HEK293 (cell line): ENCODE data around the gene BCAR1.

ENCODE experiments used
- CTCF ChIA-PET: fragments of 350-600 bp; formaldehyde crosslinking; extraction: SDS; loops from one replicate; lab custom pipeline; 2021; ENCODE audit warnings: antibody characterized with exemption; lab: Yijun Ruan, JAX
- POLR2A ChIA-PET: fragments of 300-600 bp; formaldehyde crosslinking; extraction: SDS; loops from one replicate; lab custom pipeline; 2020; ENCODE audit warnings: antibody characterized with exemption, inconsistent platforms; lab: Yijun Ruan, JAX
- H3K27ac ChIP-seq: fragments of 200-500 bp; sonication (Bioruptor generic); 2 replicates; pipeline ENCODE4 v1.5.1; 2014; ENCODE audit warnings: low read depth, low read length, control low read depth, inconsistent platforms; ENCODE audit errors: extremely low read depth
- H3K36me3 ChIP-seq, 2 experiments: fragments of 200-500 bp in 1 of 2; sonication (Bioruptor generic) in 1 of 2; 1 replicate in 1 of 2; 2 replicates in 1 of 2; pipeline ENCODE4 v1.5.1; 2014 to 2017; ENCODE audit warnings: inconsistent platforms in 2 of 2, low read length in 2 of 2; ENCODE audit not compliant: control insufficient read depth in 2 of 2, insufficient read depth in 1 of 2
- H3K4me1 ChIP-seq: fragments of 200-500 bp; sonication (Bioruptor generic); 2 replicates; pipeline ENCODE4 v1.5.1; 2014; ENCODE audit warnings: mild to moderate bottlenecking, low read length, inconsistent platforms; ENCODE audit not compliant: control insufficient read depth, insufficient read depth
- H3K4me3 ChIP-seq: 2 replicates; pipeline ENCODE4 v1.5.1; 2011; ENCODE audit warnings: low read depth, mild to moderate bottlenecking, control low read depth, low read length, moderate library complexity
- H3K9me3 ChIP-seq: fragments of 200-500 bp; sonication (Bioruptor generic); 2 replicates; pipeline ENCODE4 v1.5.1; 2014; ENCODE audit warnings: low read depth, low read length, inconsistent platforms; ENCODE audit not compliant: control insufficient read depth, insufficient read depth
- GLIS1 ChIP-seq: fragments of 450-650 bp; formaldehyde crosslinking; IDR thresholded peaks from 2 replicates; pipeline ENCODE4 v1.5.1; 2016; ENCODE audit warnings: missing biosample characterization, missing genetic modification characterization
- GLIS2 ChIP-seq: fragments of 450-650 bp; formaldehyde crosslinking; IDR thresholded peaks from 2 replicates; pipeline ENCODE4 v1.5.1; 2016; ENCODE audit warnings: missing biosample characterization, missing genetic modification characterization
- REPIN1 ChIP-seq: fragments of 450-650 bp; formaldehyde crosslinking; IDR thresholded peaks from 2 replicates; pipeline ENCODE4 v1.5.1; 2017; ENCODE audit warnings: missing biosample characterization, missing genetic modification characterization, low read depth
- SCRT1 ChIP-seq: fragments of 450-650 bp; formaldehyde crosslinking; IDR thresholded peaks from 2 replicates; pipeline ENCODE4 v1.5.1; 2016; ENCODE audit warnings: missing biosample characterization, missing genetic modification characterization, borderline replicate concordance
- SCRT2 ChIP-seq: fragments of 450-650 bp; formaldehyde crosslinking; IDR thresholded peaks from 2 replicates; pipeline ENCODE4 v1.5.1; 2016; ENCODE audit warnings: missing biosample characterization, missing genetic modification characterization
- ZFP37 ChIP-seq: fragments of 450-650 bp; formaldehyde crosslinking; IDR thresholded peaks from 2 replicates; pipeline ENCODE4 v1.5.1; 2016; ENCODE audit warnings: missing biosample characterization, missing genetic modification characterization
- ZNF112 ChIP-seq: fragments of 450-650 bp; formaldehyde crosslinking; IDR thresholded peaks from 2 replicates; pipeline ENCODE4 v1.5.0; 2017; ENCODE audit warnings: missing biosample characterization, missing genetic modification characterization
- ZNF146 ChIP-seq: fragments of 450-650 bp; formaldehyde crosslinking; IDR thresholded peaks from 2 replicates; pipeline ENCODE4 v1.5.1; 2016; ENCODE audit warnings: missing biosample characterization, missing genetic modification characterization
- ZNF157 ChIP-seq: fragments of 450-650 bp; formaldehyde crosslinking; IDR thresholded peaks from 2 replicates; pipeline ENCODE4 v1.5.1; 2016; ENCODE audit warnings: missing biosample characterization, missing genetic modification characterization
- ZNF202 ChIP-seq: fragments of 450-650 bp; formaldehyde crosslinking; IDR thresholded peaks from 2 replicates; pipeline ENCODE4 v1.5.1; 2016; ENCODE audit warnings: missing biosample characterization, missing genetic modification characterization, borderline replicate concordance
- ZNF24 ChIP-seq: fragments of 450-650 bp; formaldehyde crosslinking; IDR thresholded peaks from 2 replicates; pipeline ENCODE4 v1.5.1; 2016; ENCODE audit warnings: missing biosample characterization, missing genetic modification characterization
- ZNF404 ChIP-seq: fragments of 450-650 bp; formaldehyde crosslinking; IDR thresholded peaks from 2 replicates; pipeline ENCODE4 v1.5.1; 2017; ENCODE audit warnings: missing biosample characterization, missing genetic modification characterization
- ZNF473 ChIP-seq: fragments of 450-650 bp; formaldehyde crosslinking; IDR thresholded peaks from 2 replicates; pipeline ENCODE4 v1.5.1; 2017; ENCODE audit warnings: missing biosample characterization, missing genetic modification characterization
- ZNF48 ChIP-seq: fragments of 450-650 bp; formaldehyde crosslinking; IDR thresholded peaks from 2 replicates; pipeline ENCODE4 v1.5.1; 2016; ENCODE audit warnings: missing biosample characterization, missing genetic modification characterization
- ZNF521 ChIP-seq: fragments of 450-650 bp; formaldehyde crosslinking; IDR thresholded peaks from 2 replicates; pipeline ENCODE4 v1.5.1; 2017; ENCODE audit warnings: missing biosample characterization, mild to moderate bottlenecking, missing genetic modification characterization
- ZNF560 ChIP-seq: fragments of 450-650 bp; formaldehyde crosslinking; IDR thresholded peaks from 2 replicates; pipeline ENCODE4 v1.5.1; 2017; ENCODE audit warnings: missing biosample characterization, missing genetic modification characterization, borderline replicate concordance
- ZNF561 ChIP-seq: fragments of 450-650 bp; IDR thresholded peaks from 2 replicates; pipeline ENCODE4 v1.5.1; 2018; ENCODE audit warnings: missing biosample characterization, missing genetic modification characterization, borderline replicate concordance
- ZNF585B ChIP-seq: fragments of 450-650 bp; formaldehyde crosslinking; IDR thresholded peaks from 2 replicates; pipeline ENCODE4 v1.5.1; 2016; ENCODE audit warnings: missing biosample characterization, missing genetic modification characterization
- ZNF707 ChIP-seq: fragments of 450-650 bp; formaldehyde crosslinking; IDR thresholded peaks from 2 replicates; pipeline ENCODE4 v1.5.1; 2016; ENCODE audit warnings: missing biosample characterization, missing genetic modification characterization
- ZNF843 ChIP-seq: fragments of 450-650 bp; formaldehyde crosslinking; IDR thresholded peaks from 2 replicates; pipeline ENCODE4 v1.5.1; 2016; ENCODE audit warnings: missing biosample characterization, missing genetic modification characterization
- TF ChIP-seq, protein P1 (sequence below): fragments of 450-650 bp; formaldehyde crosslinking; IDR thresholded peaks from 2 replicates; pipeline ENCODE4 v1.5.1; 2017; ENCODE audit warnings: missing biosample characterization, mild to moderate bottlenecking, missing genetic modification characterization, moderate library complexity
- TF ChIP-seq, protein P2 (sequence below): fragments of 450-650 bp; formaldehyde crosslinking; IDR thresholded peaks from 2 replicates; pipeline ENCODE4 v1.5.1; 2016; ENCODE audit warnings: missing biosample characterization, missing genetic modification characterization
- TF ChIP-seq, protein P3 (sequence below): fragments of 450-650 bp; formaldehyde crosslinking; conservative IDR thresholded peaks from 2 replicates; pipeline ENCODE4 v1.5.1; 2016; ENCODE audit warnings: low read depth, missing biosample characterization, missing genetic modification characterization

BCAR1 gene

DNA sequence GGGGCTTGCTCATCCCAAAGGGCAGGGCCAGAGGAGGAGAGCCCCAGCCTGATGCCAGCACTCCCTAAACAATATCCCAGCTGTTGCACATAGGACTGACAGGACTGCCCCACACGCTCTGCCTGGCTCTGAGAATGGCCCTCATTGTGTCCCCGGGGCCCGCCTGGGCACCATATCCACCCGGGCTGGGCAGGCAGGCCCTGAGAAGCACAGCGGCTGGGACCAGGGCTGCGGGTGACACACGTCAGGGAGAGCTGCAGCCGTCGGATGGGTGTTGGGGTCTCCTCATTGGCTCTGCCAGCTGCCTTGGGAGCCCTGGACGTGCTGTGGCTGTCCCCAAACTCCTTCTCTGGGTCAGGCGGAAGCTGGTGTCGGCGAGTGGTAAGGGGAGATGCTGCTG is 4.2 kb downstream of the BCAR1 start:
- H3K4me1 ChIP-seq, result peaks cover 6% of the 10 kb centered on the region
- H3K36me3 ChIP-seq, result peaks cover 0 to 24% of the 10 kb centered on the region in 2 experiments; a peak in 1 of 3 replicates

DNA sequence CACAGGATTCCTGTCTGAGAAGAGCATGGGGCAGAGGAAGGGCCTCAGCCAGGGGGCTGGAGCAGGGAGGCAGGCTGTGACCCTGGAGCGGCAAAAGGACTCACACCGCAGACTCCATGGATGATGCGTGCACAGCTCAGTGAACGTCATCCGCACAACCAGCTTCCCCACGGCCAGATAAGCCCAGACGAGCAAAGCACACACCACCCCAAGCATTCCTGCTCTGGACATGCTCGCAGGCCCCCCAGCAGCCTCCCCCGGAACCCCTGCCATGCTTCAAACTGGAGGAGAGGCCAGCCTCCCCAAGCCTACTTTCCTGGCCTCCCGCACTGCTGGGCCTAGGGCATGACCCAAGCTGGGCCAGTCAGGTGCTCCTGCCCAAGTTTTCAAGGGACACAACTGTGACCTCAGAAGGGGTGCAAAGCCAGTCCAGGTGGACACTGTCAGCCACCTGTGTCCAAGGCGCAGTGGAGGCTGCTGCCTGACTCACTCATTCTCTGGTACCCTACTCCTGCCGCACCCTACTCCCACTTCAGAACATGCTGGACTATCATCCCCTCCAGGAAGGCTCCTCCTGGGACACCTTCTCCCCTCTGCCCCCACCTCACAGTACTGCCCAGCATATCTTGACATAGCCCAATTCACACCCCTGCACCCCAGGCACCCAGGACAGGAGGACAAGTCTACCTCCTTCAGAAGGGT is 4.8 kb downstream of the BCAR1 start:
- H3K27ac ChIP-seq, result no peak overlapping the region

More for the DNA sequence above, 4.2 kb downstream of the BCAR1 start:
- ChIA-PET CTCF (interaction anchor here (0.6 to 2.4 kb wide), 3 partner anchors 29 to 155 kb away, joined by 3 to 6 read pairs (median 3); partner anchors contain the start of gene CTRB1), POLR2A (no interaction called here)
- no peaks in the 10 kb centered on the region for H3K9me3 ChIP-seq
- TF ChIP-seq ZNF24 (tag by site-specific recombination), result no peak
- TF ChIP-seq SCRT2, result no peak
- no peak for TF ChIP-seq ZNF112 (tag by site-specific recombination)
- no peak for TF ChIP-seq ZNF473 (tag by site-specific recombination)
- no peak for TF ChIP-seq ZNF48 (tag by site-specific recombination)
- no peak for TF ChIP-seq ZNF707 (tag by site-specific recombination)
- TF ChIP-seq, protein P1, sequence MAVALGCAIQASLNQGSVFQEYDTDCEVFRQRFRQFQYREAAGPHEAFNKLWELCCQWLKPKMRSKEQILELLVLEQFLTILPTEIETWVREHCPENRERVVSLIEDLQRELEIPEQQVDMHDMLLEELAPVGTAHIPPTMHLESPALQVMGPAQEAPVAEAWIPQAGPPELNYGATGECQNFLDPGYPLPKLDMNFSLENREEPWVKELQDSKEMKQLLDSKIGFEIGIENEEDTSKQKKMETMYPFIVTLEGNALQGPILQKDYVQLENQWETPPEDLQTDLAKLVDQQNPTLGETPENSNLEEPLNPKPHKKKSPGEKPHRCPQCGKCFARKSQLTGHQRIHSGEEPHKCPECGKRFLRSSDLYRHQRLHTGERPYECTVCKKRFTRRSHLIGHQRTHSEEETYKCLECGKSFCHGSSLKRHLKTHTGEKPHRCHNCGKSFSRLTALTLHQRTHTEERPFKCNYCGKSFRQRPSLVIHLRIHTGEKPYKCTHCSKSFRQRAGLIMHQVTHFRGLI (tag by site-specific recombination), result no peak
- no peak for TF ChIP-seq ZNF202 (tag by site-specific recombination)
- TF ChIP-seq ZNF585B (tag by site-specific recombination), result no peak
- TF ChIP-seq, protein P2, sequence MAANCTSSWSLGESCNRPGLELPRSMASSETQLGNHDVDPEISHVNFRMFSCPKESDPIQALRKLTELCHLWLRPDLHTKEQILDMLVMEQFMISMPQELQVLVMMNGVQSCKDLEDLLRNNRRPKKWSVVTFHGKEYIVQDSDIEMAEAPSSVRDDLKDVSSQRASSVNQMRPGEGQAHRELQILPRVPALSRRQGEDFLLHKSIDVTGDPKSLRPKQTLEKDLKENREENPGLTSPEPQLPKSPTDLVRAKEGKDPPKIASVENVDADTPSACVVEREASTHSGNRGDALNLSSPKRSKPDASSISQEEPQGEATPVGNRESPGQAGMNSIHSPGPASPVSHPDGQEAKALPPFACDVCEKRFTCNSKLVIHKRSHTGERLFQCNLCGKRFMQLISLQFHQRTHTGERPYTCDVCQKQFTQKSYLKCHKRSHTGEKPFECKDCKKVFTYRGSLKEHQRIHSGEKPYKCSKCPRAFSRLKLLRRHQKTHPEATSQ (tag by site-specific recombination), result no peak
- no peak for TF ChIP-seq ZNF157
- no peak for TF ChIP-seq REPIN1 (tag by site-specific recombination)
- no peak for TF ChIP-seq ZNF561
- TF ChIP-seq ZNF560, result no peak
- TF ChIP-seq ZNF146 (tag by site-specific recombination), result no peak
- TF ChIP-seq SCRT1, result no peak
- TF ChIP-seq ZNF404 (tag by site-specific recombination), result no peak
- TF ChIP-seq, protein P3, sequence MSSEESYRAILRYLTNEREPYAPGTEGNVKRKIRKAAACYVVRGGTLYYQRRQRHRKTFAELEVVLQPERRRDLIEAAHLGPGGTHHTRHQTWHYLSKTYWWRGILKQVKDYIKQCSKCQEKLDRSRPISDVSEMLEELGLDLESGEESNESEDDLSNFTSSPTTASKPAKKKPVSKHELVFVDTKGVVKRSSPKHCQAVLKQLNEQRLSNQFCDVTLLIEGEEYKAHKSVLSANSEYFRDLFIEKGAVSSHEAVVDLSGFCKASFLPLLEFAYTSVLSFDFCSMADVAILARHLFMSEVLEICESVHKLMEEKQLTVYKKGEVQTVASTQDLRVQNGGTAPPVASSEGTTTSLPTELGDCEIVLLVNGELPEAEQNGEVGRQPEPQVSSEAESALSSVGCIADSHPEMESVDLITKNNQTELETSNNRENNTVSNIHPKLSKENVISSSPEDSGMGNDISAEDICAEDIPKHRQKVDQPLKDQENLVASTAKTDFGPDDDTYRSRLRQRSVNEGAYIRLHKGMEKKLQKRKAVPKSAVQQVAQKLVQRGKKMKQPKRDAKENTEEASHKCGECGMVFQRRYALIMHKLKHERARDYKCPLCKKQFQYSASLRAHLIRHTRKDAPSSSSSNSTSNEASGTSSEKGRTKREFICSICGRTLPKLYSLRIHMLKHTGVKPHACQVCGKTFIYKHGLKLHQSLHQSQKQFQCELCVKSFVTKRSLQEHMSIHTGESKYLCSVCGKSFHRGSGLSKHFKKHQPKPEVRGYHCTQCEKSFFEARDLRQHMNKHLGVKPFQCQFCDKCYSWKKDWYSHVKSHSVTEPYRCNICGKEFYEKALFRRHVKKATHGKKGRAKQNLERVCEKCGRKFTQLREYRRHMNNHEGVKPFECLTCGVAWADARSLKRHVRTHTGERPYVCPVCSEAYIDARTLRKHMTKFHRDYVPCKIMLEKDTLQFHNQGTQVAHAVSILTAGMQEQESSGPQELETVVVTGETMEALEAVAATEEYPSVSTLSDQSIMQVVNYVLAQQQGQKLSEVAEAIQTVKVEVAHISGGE (tag by site-specific recombination), result no peak
- no peak for TF ChIP-seq ZNF521 (tag by site-specific recombination)
- TF ChIP-seq ZFP37 (tag by site-specific recombination), result no peak
- H3K4me3 ChIP-seq, result no peak overlapping the region
- H3K27ac ChIP-seq, result no peak overlapping the region

More for the DNA sequence above, 4.8 kb downstream of the BCAR1 start:
- CTCF ChIA-PET, result interaction anchor here (1.3 to 2.4 kb wide), 2 partner anchors 13 to 155 kb away, joined by 6 read pairs; no protein-coding TSS in a partner anchor
- H3K4me1 ChIP-seq, result peaks cover 2% of the 10 kb centered on the region; the same call in 1 of the 2 replicates
- no peak for TF ChIP-seq ZNF843 (tag by site-specific recombination)
- peak; percentile 35 for TF ChIP-seq GLIS2 (tag by site-specific recombination)
- TF ChIP-seq GLIS1 (tag by site-specific recombination), result peak; percentile 77
- POLR2A ChIA-PET, result no interaction called here
- peaks cover 0 to 30% of the 10 kb centered on the region in 2 experiments; a peak in 1 of 3 replicates for H3K36me3 ChIP-seq
- H3K9me3 ChIP-seq, result no peaks in the 10 kb centered on the region
- no peak overlapping the region for H3K4me3 ChIP-seq
